Neutrophil (primary cell): ENCODE data around the gene TMED1.

ENCODE experiments used
- H3K27ac ChIP-seq: fragments of 200-600 bp; sonication (generic); 2 replicates; pipeline ENCODE4 v1.5.1; 2016; ENCODE audit warnings: mild to moderate bottlenecking, moderate library complexity
- H3K27me3 ChIP-seq: fragments of 200-600 bp; sonication (generic); 2 replicates; pipeline ENCODE4 v1.6.0; 2016; ENCODE audit warnings: mild to moderate bottlenecking
- H3K36me3 ChIP-seq: fragments of 200-600 bp; sonication (generic); 2 replicates; pipeline ENCODE4 v1.5.1; 2017
- H3K4me1 ChIP-seq, 2 experiments: fragments of 200-600 bp in 1 of 2; sonication (generic) in 1 of 2; 1 replicate in 1 of 2; 2 replicates in 1 of 2; pipeline versions ENCODE4 v1.5.1 to v1.6.1; 2013 to 2016; ENCODE audit warnings: low read depth in 1 of 2, low read length in 1 of 2, mild to moderate bottlenecking in 1 of 2, moderate library complexity in 1 of 2; ENCODE audit not compliant: control insufficient read depth in 1 of 2, insufficient read depth in 1 of 2
- H3K4me3 ChIP-seq, 2 experiments: fragments of 200-600 bp in 1 of 2; sonication (generic) in 1 of 2; 1 replicate in 1 of 2; 2 replicates in 1 of 2; pipeline ENCODE4 v1.5.1; 2013 to 2016; ENCODE audit warnings: low read depth in 1 of 2, low read length in 1 of 2, mild to moderate bottlenecking in 1 of 2, moderate library complexity in 1 of 2
- H3K9me3 ChIP-seq: fragments of 200-600 bp; sonication (generic); 2 replicates; pipeline ENCODE4 v1.5.1; 2016
- TF ChIP-seq, protein P1 (sequence below): fragments of 200-600 bp; sonication (generic); IDR thresholded peaks from 2 replicates; pipeline ENCODE4 v1.5.1; 2016; ENCODE audit warnings: antibody characterized with exemption

Gene TMED1

DNA sequence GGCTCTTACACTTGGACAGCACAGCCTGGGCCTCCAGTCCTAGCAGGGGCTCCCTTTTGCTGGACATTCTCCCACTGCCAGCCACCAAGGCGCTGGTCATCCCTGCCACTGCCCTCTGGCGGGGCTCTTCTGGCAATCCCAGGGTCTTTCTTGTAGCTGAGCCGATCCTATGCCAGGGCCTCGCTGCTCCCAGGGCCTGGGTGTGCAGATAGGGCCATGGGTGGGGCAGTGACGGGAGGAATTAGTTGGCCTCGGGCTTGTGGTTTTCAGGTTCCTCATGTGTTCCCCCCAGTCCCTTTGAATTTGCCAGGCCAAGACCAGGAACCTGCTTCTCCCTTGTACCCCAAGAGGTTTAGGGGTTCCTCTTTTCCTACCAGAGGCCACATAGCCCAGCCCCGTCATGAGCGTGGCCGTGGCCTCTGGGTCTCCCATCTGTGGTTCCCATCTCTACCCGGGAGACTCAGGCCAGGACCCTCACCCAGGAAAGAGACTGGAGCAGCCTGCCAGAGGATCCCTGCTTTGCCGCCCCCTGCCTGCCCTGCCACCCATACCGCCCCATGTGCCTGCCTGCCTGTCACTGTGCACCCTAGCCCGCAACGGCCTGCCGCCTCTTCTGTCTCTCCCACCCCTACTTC lies 26.2 kb downstream of the TMED1 start:
- H3K27ac ChIP-seq: peak overlapping the region; percentile 98
- H3K4me1 ChIP-seq: peaks cover 91% of the 10 kb centered on the region in 2 experiments
- H3K36me3 ChIP-seq: peaks cover 11% of the 10 kb centered on the region
- TF ChIP-seq, protein P1, sequence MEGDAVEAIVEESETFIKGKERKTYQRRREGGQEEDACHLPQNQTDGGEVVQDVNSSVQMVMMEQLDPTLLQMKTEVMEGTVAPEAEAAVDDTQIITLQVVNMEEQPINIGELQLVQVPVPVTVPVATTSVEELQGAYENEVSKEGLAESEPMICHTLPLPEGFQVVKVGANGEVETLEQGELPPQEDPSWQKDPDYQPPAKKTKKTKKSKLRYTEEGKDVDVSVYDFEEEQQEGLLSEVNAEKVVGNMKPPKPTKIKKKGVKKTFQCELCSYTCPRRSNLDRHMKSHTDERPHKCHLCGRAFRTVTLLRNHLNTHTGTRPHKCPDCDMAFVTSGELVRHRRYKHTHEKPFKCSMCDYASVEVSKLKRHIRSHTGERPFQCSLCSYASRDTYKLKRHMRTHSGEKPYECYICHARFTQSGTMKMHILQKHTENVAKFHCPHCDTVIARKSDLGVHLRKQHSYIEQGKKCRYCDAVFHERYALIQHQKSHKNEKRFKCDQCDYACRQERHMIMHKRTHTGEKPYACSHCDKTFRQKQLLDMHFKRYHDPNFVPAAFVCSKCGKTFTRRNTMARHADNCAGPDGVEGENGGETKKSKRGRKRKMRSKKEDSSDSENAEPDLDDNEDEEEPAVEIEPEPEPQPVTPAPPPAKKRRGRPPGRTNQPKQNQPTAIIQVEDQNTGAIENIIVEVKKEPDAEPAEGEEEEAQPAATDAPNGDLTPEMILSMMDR: no peak
- H3K4me3 ChIP-seq: peak overlapping the region; percentile 35 to 48
- H3K9me3 ChIP-seq: no peaks in the 10 kb centered on the region
- H3K27me3 ChIP-seq: no peaks in the 10 kb centered on the region

DNA sequence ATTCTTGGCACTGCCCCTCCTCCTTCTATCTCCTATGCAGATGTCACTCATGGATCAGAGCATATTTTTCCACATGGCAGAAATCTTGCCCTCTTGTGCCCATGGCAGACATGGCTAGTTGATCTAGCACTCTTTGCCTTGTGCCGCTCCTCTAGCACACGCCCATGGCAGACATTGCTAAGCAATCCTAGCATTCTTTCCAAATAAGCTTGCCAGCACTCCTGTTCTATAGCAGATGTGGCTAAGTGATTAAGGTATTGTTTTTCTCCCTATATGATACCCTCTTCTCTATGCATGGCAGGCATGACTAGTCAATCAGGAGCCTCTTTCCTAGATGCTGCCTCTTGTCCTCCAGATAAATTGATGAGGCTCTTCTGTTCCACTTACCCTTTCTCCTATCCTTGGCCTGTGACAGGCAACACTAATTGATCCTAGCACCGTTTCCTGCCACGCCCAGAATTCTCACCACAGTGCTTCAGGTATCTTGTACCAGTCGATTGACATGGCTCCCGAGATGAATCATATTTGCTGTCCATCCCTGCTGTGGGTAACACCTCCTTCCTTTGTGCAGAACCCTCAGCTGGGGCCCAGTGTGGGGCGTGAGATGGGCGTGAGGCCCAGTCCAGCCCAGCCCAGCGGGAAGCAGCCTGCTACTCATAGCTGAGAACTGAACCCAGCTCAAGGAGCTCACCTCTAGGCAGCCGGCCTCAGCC lies 26.9 kb downstream of the TMED1 start:
- Histone ChIP-seq H3K4me1 (peaks cover 90 to 91% of the 10 kb centered on the region in 2 experiments), H3K4me3 (peak overlapping the region; percentile 35 to 48)
- TF ChIP-seq, protein P1: no peak

DNA sequence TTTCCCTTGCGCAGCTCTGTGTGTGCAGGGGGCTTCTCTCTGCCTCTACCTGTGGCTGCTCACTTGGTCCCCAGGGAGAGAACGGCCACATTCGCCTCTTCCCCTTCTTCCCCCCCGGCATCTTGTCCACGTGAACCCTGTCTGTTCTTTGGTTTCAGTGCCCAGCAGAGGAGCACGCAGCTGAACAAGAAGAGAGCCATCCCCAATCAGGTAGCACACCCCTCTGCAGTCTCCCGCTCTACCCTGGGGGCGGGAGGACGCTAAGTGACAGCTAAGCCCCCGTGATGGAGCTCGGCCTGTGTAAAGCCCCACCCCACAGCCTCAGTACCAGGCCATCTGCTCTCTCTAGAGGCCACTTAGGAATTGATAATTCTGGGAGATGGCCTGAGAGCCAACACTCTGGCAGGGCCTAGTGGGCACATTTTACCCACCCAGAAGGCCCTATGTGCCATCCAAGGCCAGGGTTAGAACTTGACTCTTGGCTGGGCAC lies 30.2 kb downstream of the TMED1 start:
- peaks cover 41% of the 10 kb centered on the region for H3K36me3 ChIP-seq
- TF ChIP-seq, protein P1: no peak
- peak overlapping the region; percentile 43 to 53 for H3K4me3 ChIP-seq
- H3K27me3 ChIP-seq: no peaks in the 10 kb centered on the region
- H3K4me1 ChIP-seq: peaks cover 58% of the 10 kb centered on the region in 2 experiments
- peak overlapping the region; percentile 91 for H3K27ac ChIP-seq
- no peaks in the 10 kb centered on the region for H3K9me3 ChIP-seq

More for the DNA sequence above, 26.9 kb downstream of the TMED1 start:
- H3K9me3 ChIP-seq: no peaks in the 10 kb centered on the region
- peak overlapping the region; percentile 98 for H3K27ac ChIP-seq
- H3K36me3 ChIP-seq: peaks cover 17% of the 10 kb centered on the region
- H3K27me3 ChIP-seq: no peaks in the 10 kb centered on the region

DNA sequence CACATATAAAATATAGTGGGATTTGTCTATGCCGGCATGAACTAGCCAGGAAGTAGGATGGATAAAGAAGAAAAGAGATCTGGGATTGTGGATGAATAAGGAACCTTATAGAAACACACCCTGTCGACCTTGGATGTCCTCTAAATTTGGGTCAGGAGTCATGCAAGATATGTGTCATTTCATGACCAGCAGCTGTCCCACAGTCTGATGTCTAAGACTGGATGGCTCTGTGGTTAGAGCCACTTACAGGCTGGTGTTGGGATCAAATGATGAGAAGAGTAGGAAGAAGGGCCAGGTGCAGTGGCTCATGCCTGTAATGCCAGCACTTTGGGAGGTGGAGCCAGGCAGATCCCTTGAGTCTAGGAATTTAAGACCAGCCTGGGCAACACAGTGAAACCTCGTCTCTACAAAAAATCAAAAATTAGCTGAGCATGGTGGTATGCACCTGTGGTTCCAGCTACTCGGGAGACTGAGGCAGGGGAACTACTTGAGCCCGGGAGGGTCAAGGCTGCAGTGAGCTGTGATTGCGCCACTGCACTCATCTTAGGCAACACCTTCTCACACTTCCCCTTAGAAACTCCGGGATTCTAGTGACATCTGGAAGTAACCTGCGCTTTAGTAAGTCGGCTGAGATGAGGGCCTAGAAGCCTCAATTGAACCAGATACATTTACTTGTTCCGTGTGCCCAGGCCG lies 30.8 kb downstream of the TMED1 start:
- Histone ChIP-seq H3K4me1 (peaks cover 52% of the 10 kb centered on the region in 2 experiments), H3K36me3 (peaks cover 45% of the 10 kb centered on the region), H3K27me3 (no peaks in the 10 kb centered on the region), H3K27ac (peak overlapping the region; percentile 91), H3K9me3 (no peaks in the 10 kb centered on the region), H3K4me3 (peak overlapping the region; percentile 43 to 53)
- TF ChIP-seq, protein P1: no peak

DNA sequence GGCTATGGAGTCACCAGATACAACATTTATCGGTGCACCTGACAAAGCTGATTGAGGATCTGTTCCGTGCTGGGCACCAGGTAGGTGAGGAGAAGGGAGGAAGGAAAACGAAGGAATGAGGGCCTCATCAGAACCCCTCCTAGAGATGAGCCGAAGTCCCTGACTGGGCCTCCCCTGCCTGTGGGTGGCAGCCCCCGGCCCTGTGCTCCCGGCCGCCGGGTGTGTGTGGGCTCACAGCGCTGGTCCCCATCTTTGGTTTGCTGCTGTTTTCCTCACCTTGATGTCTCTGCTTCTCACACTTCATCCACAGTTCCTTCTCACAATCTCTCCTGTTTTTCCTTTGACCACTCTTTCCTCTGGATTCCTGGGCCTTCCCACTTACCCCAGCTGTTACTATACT lies 32.8 kb downstream of the TMED1 start:
- Histone ChIP-seq H3K27ac (peak overlapping the region; percentile 91), H3K27me3 (no peaks in the 10 kb centered on the region), H3K9me3 (no peaks in the 10 kb centered on the region), H3K4me1 (peaks cover 33% of the 10 kb centered on the region in 2 experiments), H3K36me3 (peaks cover 63% of the 10 kb centered on the region), H3K4me3 (no peak overlapping the region)
- TF ChIP-seq, protein P1: no peak
